Measurements from ENCODE around the gene ATXN7L1.

Gene ATXN7L1

GRCh38 chr7:105580022-105580740 is 296.2 kb downstream of the ATXN7L1 start:
- POLR2A ChIA-PET, result no interaction called here
- CTCF ChIA-PET, result interaction anchor here (0.8 kb wide), 1 partner anchor 11 kb away, joined by 3 read pairs; no protein-coding TSS in a partner anchor

GRCh38 chr7:105578496-105578895 is 297.9 kb downstream of the ATXN7L1 start:
- H3K9me3 ChIP-seq (ENCODE audit: control insufficient read depth, insufficient read depth, low read depth, low read length), result no peaks in the 10 kb centered on the region
- H3K36me3 ChIP-seq (ENCODE audit: control insufficient read depth in 2 of 2, insufficient read depth in 1 of 2, low read length in 2 of 2), result no peaks in the 10 kb centered on the region
- CTCF ChIA-PET, result no interaction called here
- POLR2A ChIA-PET, result no interaction called here
- TF ChIP-seq ZSCAN18 (tag by site-specific recombination; IDR thresholded peaks at IDR 0.05) (no peak), ZNF19 (tag by site-specific recombination; IDR thresholded peaks at IDR 0.05; ENCODE audit: low read depth) (no peak), ZNF10 (tag by site-specific recombination; IDR thresholded peaks at IDR 0.05) (no peak), ZSCAN23 (tag by site-specific recombination; IDR thresholded peaks at IDR 0.05) (no peak), ZBTB21 (tag by site-specific recombination; IDR thresholded peaks at IDR 0.05) (0 out of 2 replicates have a peak, but pooled peaks have one; percentile 21), ZNF639 (tag by site-specific recombination; IDR thresholded peaks at IDR 0.05) (no peak), ZNF335 (tag by site-specific recombination; conservative IDR thresholded peaks at IDR 0.05) (peak; percentile 58), ZSCAN4 (tag by site-specific recombination; IDR thresholded peaks at IDR 0.05) (no peak)
- H3K4me3 ChIP-seq (ENCODE audit: low read depth, low read length), result no peak overlapping the region
- H3K27ac ChIP-seq (ENCODE audit: extremely low read depth, low read depth, low read length), result no peak overlapping the region
- no peaks in the 10 kb centered on the region for H3K4me1 ChIP-seq (ENCODE audit: control insufficient read depth, insufficient read depth, low read length)

More at GRCh38 chr7:105580022-105580740, 296.2 kb downstream of the ATXN7L1 start:
- H3K4me3 ChIP-seq (ENCODE audit: low read depth, low read length), result no peak overlapping the region
- H3K36me3 ChIP-seq (ENCODE audit: control insufficient read depth in 2 of 2, insufficient read depth in 1 of 2, low read length in 2 of 2), result no peaks in the 10 kb centered on the region
- TF ChIP-seq KLF10 (tag by site-specific recombination; IDR thresholded peaks at IDR 0.05), result no peak
- no peak for TF ChIP-seq INSM2 (tag by site-specific recombination; IDR thresholded peaks at IDR 0.05)
- TF ChIP-seq SP3 (tag by site-specific recombination; IDR thresholded peaks at IDR 0.05), result no peak
- no peaks in the 10 kb centered on the region for H3K9me3 ChIP-seq (ENCODE audit: control insufficient read depth, insufficient read depth, low read depth, low read length)
- no peaks in the 10 kb centered on the region for H3K4me1 ChIP-seq (ENCODE audit: control insufficient read depth, insufficient read depth, low read length)
- H3K27ac ChIP-seq (ENCODE audit: extremely low read depth, low read depth, low read length), result no peak overlapping the region

- TF ChIP-seq ZBTB7A (tag by site-specific recombination; IDR thresholded peaks at IDR 0.05; ENCODE audit: low read depth) (no peak), ZSCAN16 (tag by site-specific recombination; IDR thresholded peaks at IDR 0.05) (no peak), ZNF521 (tag by site-specific recombination; IDR thresholded peaks at IDR 0.05) (no peak), ZNF677 (tag by site-specific recombination; IDR thresholded peaks at IDR 0.05) (no peak), ZNF10 (tag by site-specific recombination; IDR thresholded peaks at IDR 0.05) (no peak), ZNF510 (tag by site-specific recombination; IDR thresholded peaks at IDR 0.05; ENCODE audit: insufficient replicate concordance) (no peak), ZEB2 (tag by site-specific recombination; IDR thresholded peaks at IDR 0.05) (no peak)
- no peaks in the 10 kb centered on the region; a peak in 1 of 3 replicates for H3K36me3 ChIP-seq (ENCODE audit: control insufficient read depth in 2 of 2, insufficient read depth in 1 of 2, low read length in 2 of 2)
- CTCF ChIA-PET, result interaction anchor here (0.6 kb wide), 1 partner anchor 122 kb away, joined by 5 read pairs; no protein-coding TSS in a partner anchor
- no peaks in the 10 kb centered on the region for H3K4me1 ChIP-seq (ENCODE audit: control insufficient read depth, insufficient read depth, low read length)
- H3K4me3 ChIP-seq (ENCODE audit: low read depth, low read length), result no peak overlapping the region
- POLR2A ChIA-PET, result no interaction called here
- H3K27ac ChIP-seq (ENCODE audit: extremely low read depth, low read depth, low read length), result no peak overlapping the region
- no peaks in the 10 kb centered on the region for H3K9me3 ChIP-seq (ENCODE audit: control insufficient read depth, insufficient read depth, low read depth, low read length)
Observed at GRCh38 chr7:105577251-105577650, 299.1 kb downstream of the ATXN7L1 start.

All from HEK293 (cell line).